Glutamatergic neuron (in vitro differentiated cells): ENCODE data around the gene KBTBD7. TPM values are rescaled to one million over a fixed set of nuclear protein-coding genes. Genes with fewer than 3 reads are reported as not detected.

Source experiments
- DNase-seq: peaks from one replicate; pipeline ENCODE4 v3.0.0; 2022
- H3K27ac Mint-ChIP-seq: one replicate; pipeline ENCODE4 v1.8.0; 2020; ENCODE audit warnings: mild to moderate bottlenecking, mixed read lengths, inconsistent platforms; ENCODE audit not compliant: unreplicated experiment
- H3K27me3 Mint-ChIP-seq: one replicate; pipeline ENCODE4 v1.8.0; 2020; ENCODE audit warnings: mild to moderate bottlenecking, moderate library complexity, mixed read lengths, inconsistent platforms; ENCODE audit not compliant: unreplicated experiment
- H3K36me3 Mint-ChIP-seq: one replicate; pipeline ENCODE4 v1.8.0; 2020; ENCODE audit warnings: mild to moderate bottlenecking, mixed read lengths, inconsistent platforms; ENCODE audit not compliant: unreplicated experiment
- H3K4me1 Mint-ChIP-seq: one replicate; pipeline ENCODE4 v1.8.0; 2020; ENCODE audit warnings: mild to moderate bottlenecking, low read depth, mixed read lengths, inconsistent platforms; ENCODE audit not compliant: unreplicated experiment
- H3K4me3 Mint-ChIP-seq: one replicate; pipeline ENCODE4 v1.8.0; 2020; ENCODE audit warnings: mild to moderate bottlenecking, mixed read lengths, inconsistent platforms; ENCODE audit not compliant: unreplicated experiment
- H3K9me3 Mint-ChIP-seq: one replicate; pipeline ENCODE4 v1.8.0; 2020; ENCODE audit warnings: mild to moderate bottlenecking, moderate library complexity, mixed read lengths, inconsistent platforms; ENCODE audit not compliant: unreplicated experiment
- total RNA-seq: library from RNA; stranded (reverse); fragmentation: NEBNext Ultra II Directional; extraction: Animal tissue kit (Norgen Biotek cat#: 25700); gene quantifications from one replicate; pipeline ENCODE4 v1.2.1, GENCODE V29; 2021; ENCODE audit not compliant: unreplicated experiment
- TF ChIP-seq, protein P1 (sequence below): fragments of 200-600 bp; sonication (generic); IDR thresholded peaks from one replicate; pipeline ENCODE4 v1.5.0; 2021; ENCODE audit not compliant: partially characterized antibody, unreplicated experiment

Gene KBTBD7
- total RNA-seq, 1 donor from 2014 or later = 7.2 TPM

DNA sequence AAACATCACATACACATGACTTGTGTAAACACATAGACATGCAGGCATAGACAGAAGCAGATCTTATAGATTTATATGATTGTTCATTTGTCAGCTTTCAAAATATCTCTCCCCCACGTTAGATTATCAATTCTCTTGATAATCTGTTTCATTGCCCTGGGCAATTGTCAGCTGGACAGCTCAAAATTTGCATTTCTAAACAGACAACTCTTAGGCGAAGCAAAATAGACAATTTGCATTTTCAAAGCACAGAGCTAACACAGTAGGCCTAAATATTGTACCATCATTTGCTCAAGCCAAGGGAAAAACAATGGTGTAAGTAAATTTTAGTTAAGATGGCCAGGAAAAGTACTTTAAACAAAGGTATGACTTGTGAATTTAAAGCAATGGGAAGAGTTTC, 37.7 kb downstream of the KBTBD7 start:
- TF ChIP-seq, protein P1, sequence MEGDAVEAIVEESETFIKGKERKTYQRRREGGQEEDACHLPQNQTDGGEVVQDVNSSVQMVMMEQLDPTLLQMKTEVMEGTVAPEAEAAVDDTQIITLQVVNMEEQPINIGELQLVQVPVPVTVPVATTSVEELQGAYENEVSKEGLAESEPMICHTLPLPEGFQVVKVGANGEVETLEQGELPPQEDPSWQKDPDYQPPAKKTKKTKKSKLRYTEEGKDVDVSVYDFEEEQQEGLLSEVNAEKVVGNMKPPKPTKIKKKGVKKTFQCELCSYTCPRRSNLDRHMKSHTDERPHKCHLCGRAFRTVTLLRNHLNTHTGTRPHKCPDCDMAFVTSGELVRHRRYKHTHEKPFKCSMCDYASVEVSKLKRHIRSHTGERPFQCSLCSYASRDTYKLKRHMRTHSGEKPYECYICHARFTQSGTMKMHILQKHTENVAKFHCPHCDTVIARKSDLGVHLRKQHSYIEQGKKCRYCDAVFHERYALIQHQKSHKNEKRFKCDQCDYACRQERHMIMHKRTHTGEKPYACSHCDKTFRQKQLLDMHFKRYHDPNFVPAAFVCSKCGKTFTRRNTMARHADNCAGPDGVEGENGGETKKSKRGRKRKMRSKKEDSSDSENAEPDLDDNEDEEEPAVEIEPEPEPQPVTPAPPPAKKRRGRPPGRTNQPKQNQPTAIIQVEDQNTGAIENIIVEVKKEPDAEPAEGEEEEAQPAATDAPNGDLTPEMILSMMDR = no peak
- Mint-ChIP-seq H3K27me3 (no peaks in the 10 kb centered on the region), H3K27ac (no peak overlapping the region), H3K9me3 (no peaks in the 10 kb centered on the region), H3K36me3 (peaks cover 5% of the 10 kb centered on the region), H3K4me3 (no peak overlapping the region), H3K4me1 (peaks cover 4% of the 10 kb centered on the region)
- DNase-seq = no peak

DNA sequence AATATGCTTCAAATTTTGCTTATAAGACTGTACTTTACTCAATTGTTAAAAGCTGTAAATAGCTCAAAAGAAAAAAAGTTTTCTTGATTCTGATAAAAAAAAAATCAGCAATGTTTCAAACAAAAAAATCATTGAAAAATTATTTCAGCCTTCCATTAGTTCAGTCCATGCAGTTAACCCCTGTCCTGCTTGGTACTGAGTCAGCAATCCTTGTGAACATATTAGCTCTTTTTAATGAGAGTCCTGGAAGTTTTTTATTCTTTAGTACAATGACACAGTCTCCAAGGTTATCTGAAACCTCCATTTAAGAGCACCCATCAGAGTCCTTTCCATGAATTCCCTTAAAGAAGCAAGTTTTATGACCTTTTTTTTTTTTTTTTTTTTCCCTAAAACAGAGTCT, 40.3 kb downstream of the KBTBD7 start:
- DNase-seq = no peak
- TF ChIP-seq, protein P1 = no peak
- no peak overlapping the region for H3K27ac Mint-ChIP-seq

DNA sequence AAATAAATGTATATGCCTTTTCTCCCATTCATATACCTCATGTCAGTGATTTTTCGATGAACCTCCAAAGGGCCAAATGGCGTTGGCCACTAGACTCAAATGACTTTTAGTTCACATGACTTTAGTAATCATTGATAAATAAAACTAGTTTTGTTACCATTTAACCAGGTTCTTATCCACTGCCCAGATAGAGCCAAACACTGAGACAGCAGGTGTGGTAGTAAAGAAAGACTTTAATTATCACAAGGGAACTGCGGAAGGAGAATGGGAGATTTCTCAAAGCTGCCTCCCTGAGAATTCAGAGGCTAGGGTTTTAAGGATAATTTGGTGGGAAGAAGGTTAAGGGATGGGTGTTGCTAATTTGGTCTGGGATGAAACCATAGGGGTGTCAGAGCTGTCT, 42.4 kb downstream of the KBTBD7 start:
- H3K9me3 Mint-ChIP-seq = peaks cover 14% of the 10 kb centered on the region
- TF ChIP-seq, protein P1 = no peak
- no peak for DNase-seq
- no peak overlapping the region for H3K4me3 Mint-ChIP-seq
- no peak overlapping the region for H3K27ac Mint-ChIP-seq
- H3K4me1 Mint-ChIP-seq = peaks cover 4% of the 10 kb centered on the region
- H3K36me3 Mint-ChIP-seq = peaks cover 46% of the 10 kb centered on the region
- H3K27me3 Mint-ChIP-seq = no peaks in the 10 kb centered on the region

More for the DNA sequence above, 40.3 kb downstream of the KBTBD7 start:
- H3K4me1 Mint-ChIP-seq = peaks cover 4% of the 10 kb centered on the region
- H3K36me3 Mint-ChIP-seq = peaks cover 27% of the 10 kb centered on the region
- no peak overlapping the region for H3K4me3 Mint-ChIP-seq
- no peaks in the 10 kb centered on the region for H3K27me3 Mint-ChIP-seq
- H3K9me3 Mint-ChIP-seq = peaks cover 4% of the 10 kb centered on the region

DNA sequence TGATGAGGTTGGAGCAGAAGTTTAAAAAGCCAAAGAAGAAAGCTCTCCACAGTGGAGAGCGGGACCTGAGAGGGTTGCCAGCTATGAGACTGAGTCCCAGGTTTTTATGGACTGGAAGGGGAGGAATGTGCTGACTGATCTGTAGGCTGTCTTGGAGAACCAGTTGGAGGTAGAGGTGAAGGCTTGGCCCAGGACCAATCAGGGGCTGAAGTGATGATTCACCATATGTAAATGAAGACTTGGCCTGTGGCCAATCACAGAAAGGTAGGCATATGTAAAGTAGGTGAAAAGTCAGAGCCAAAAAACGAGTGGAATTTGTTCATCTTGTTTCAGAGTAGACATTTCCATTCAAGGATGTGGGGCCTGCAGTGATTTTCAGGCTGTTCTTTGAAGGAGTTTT, 44.3 kb downstream of the KBTBD7 start:
- Mint-ChIP-seq H3K4me1 (no peaks in the 10 kb centered on the region), H3K27me3 (no peaks in the 10 kb centered on the region), H3K36me3 (peaks cover 46% of the 10 kb centered on the region), H3K27ac (no peak overlapping the region), H3K4me3 (no peak overlapping the region), H3K9me3 (peaks cover 14% of the 10 kb centered on the region)
- TF ChIP-seq, protein P1 = no peak
- no peak for DNase-seq

DNA sequence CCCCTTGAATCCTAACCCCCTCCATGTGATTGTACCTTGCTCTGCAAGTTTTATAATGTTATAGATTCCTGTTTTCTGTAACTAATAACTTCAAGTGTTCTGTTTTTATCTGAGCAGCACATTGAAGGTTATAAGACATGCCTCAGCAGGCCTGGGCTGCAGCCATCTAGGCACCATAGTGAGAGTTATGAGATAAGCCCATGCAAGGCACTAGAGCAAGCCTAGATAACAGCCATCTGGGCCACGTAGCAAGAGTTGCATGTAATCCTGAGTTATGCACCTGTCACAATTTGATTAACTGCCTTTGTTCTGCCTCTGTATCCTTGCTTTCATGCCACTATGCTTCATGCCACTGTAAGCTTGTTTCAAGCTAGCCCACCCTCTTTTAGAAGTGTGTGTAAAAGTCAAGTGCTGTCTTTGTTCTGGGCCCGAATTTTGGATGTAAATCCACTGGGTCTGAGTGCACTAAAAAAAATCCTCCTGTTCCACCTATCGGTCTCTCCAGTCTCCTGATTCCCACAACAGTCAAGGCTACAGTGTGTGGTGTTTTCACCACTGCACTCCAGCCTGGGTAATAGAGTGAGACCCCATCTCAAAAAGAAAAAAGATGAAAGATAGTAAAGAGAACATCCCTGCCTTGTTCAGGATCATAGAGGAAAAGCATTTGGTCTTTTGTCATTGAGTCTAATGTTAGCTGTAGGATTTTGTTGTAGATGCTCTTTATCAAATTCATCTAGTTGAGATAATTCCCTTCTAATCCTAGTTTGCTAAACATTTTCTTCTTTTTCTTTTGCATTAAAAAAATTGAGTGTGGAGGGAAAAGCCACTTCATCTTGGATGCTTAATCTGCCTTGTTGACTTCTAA, 45.7 kb downstream of the KBTBD7 start:
- H3K27ac Mint-ChIP-seq = no peak overlapping the region
- H3K4me1 Mint-ChIP-seq = no peaks in the 10 kb centered on the region
- TF ChIP-seq, protein P1 = no peak
- peaks cover 14% of the 10 kb centered on the region for H3K9me3 Mint-ChIP-seq
- H3K36me3 Mint-ChIP-seq = peaks cover 46% of the 10 kb centered on the region
- H3K4me3 Mint-ChIP-seq = peak overlapping the region; percentile 10
- DNase-seq = no peak
- no peaks in the 10 kb centered on the region for H3K27me3 Mint-ChIP-seq
